ENCODE measurements around the gene ZMIZ1. TPM values are rescaled to one million over a fixed set of nuclear protein-coding genes. Genes with fewer than 3 reads are reported as not detected.

The ZMIZ1 gene
- total RNA-seq, 4 donors from 2014 or later, result 22.7 to 37.5 (median 31.7) TPM

GRCh38 chr10:79159785-79160184 is 91.0 kb downstream of the ZMIZ1 start:
- H3K4me3 ChIP-seq, result no peak overlapping the region
- H3K27ac ChIP-seq, result peak overlapping the region; percentile 64 to 89 (median 87)
- no peaks in the 10 kb centered on the region for H3K27me3 ChIP-seq
- TF ChIP-seq CTCF (IDR thresholded peaks at IDR 0.05 in 4 of 5, conservative IDR thresholded peaks at IDR 0.05 in 1 of 5) (no peak), POLR2A (IDR thresholded peaks at IDR 0.05) (no peak)
- ATAC-seq (no peak), DNase-seq (no peak)
- no peaks in the 10 kb centered on the region for H3K36me3 ChIP-seq
- peaks cover 64 to 84% of the 10 kb centered on the region in 2 donors for H3K4me1 ChIP-seq
- intact Hi-C loops (cut with DNase I; ENCODE audit: low total_unique reads), result loop anchor here (5.0 to 10.0 kb wide), 3 partner anchors 33 to 285 kb away; partner anchors contain the start of gene ZCCHC24
- no peaks in the 10 kb centered on the region for H3K9me3 ChIP-seq
- in situ Hi-C loops (cut with MboI; ENCODE audit: low sequenced_read_pairs in 4 of 4), result loop anchor here in 1 of 4 donors (10.0 kb wide), 1 partner anchor 75 kb away; no protein-coding TSS in a partner anchor

GRCh38 chr10:79160191-79160590 is 91.4 kb downstream of the ZMIZ1 start:
- in situ Hi-C loops (cut with MboI; ENCODE audit: low sequenced_read_pairs in 4 of 4) (no loop called here), intact Hi-C loops (cut with DNase I; ENCODE audit: low total_unique reads) (no loop called here)
- Histone ChIP-seq H3K9me3 (no peaks in the 10 kb centered on the region), H3K4me3 (no peak overlapping the region), H3K27me3 (no peaks in the 10 kb centered on the region), H3K4me1 (peaks cover 62 to 84% of the 10 kb centered on the region in 2 donors), H3K36me3 (no peaks in the 10 kb centered on the region), H3K27ac (peak overlapping the region; percentile 64 to 89 (median 87))
- DNase-seq (no peak), ATAC-seq (no peak)
- no peak for TF ChIP-seq POLR2A (IDR thresholded peaks at IDR 0.05)
- no peak for TF ChIP-seq CTCF (IDR thresholded peaks at IDR 0.05 in 4 of 5, conservative IDR thresholded peaks at IDR 0.05 in 1 of 5)

- no peak for ATAC-seq
- in situ Hi-C loops (cut with MboI; ENCODE audit: low sequenced_read_pairs in 4 of 4), result no loop called here
- Histone ChIP-seq H3K4me3 (no peak overlapping the region), H3K4me1 (peaks cover 70 to 84% of the 10 kb centered on the region in 2 donors), H3K27me3 (no peaks in the 10 kb centered on the region), H3K9me3 (no peaks in the 10 kb centered on the region), H3K36me3 (no peaks in the 10 kb centered on the region), H3K27ac (no peak overlapping the region)
- DNase-seq, result no peak
- intact Hi-C loops (cut with DNase I; ENCODE audit: low total_unique reads), result no loop called here
- TF ChIP-seq CTCF (IDR thresholded peaks at IDR 0.05 in 4 of 5, conservative IDR thresholded peaks at IDR 0.05 in 1 of 5) (no peak), POLR2A (IDR thresholded peaks at IDR 0.05) (no peak)
Measured at GRCh38 chr10:79161557-79161956, 92.8 kb downstream of the ZMIZ1 start.

GRCh38 chr10:79162022-79162421 is 93.3 kb downstream of the ZMIZ1 start:
- intact Hi-C loops (cut with DNase I; ENCODE audit: low total_unique reads), result no loop called here
- no peak for TF ChIP-seq CTCF (IDR thresholded peaks at IDR 0.05 in 4 of 5, conservative IDR thresholded peaks at IDR 0.05 in 1 of 5)
- TF ChIP-seq POLR2A (IDR thresholded peaks at IDR 0.05), result no peak
- H3K36me3 ChIP-seq, result no peaks in the 10 kb centered on the region
- H3K27me3 ChIP-seq, result no peaks in the 10 kb centered on the region
- no peaks in the 10 kb centered on the region for H3K9me3 ChIP-seq
- H3K4me3 ChIP-seq, result no peak overlapping the region
- in situ Hi-C loops (cut with MboI; ENCODE audit: low sequenced_read_pairs in 4 of 4), result no loop called here
- ATAC-seq (no peak), DNase-seq (no peak)
- H3K27ac ChIP-seq, result no peak overlapping the region
- H3K4me1 ChIP-seq, result peaks cover 70 to 84% of the 10 kb centered on the region in 2 donors

Data from gastrocnemius medialis (tissue), 4 donors.